ENCODE measurements around the gene TMEM270.
"Not testable (repeated sequence)": the region's sequence is repeated elsewhere in the genome, so short reads cannot be mapped to it uniquely, and the experiment has no call there.

Gene TMEM270

DNA sequence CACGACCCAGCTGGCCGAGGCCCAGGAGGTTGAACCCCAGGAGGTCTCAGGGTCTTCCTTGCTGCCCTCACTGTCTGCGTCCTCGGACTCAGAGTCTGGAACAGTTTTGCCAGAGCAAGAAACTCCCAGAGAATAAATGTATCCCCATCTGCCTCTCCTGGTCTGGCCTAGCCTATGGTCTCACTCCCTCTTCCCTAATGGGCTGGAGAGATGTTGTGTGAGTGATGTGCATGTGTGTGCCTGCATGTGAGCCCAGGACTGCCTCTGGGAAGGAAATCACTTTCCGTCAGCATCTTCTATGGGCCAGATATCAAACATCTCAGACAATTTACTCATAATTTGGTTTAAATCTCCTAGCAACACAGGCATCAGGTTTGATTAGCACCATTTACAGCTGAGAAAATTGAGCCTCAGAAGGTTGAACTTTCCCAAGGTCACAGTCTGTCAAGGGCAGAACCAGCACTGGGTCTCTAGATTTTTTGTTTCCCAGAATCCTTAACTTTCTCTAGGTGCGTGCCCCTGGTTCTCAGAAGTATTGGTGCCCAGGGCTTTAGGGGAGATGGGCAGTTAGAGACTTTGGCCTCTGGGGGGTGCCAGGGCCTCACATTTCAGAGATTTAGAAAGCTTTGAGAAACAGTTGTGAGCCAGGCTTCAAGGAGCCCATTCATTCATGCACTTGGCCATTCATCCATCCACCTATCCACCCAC is 4.9 kb downstream of the TMEM270 start:
- H3K9me3 Mint-ChIP-seq, result no peaks in the 10 kb centered on the region
- H3K36me3 Mint-ChIP-seq (ENCODE audit: low read depth), result no peaks in the 10 kb centered on the region
- H3K4me1 Mint-ChIP-seq (ENCODE audit: low read depth), result no peaks in the 10 kb centered on the region
- H3K4me3 Mint-ChIP-seq, result no peak overlapping the region
- no peaks in the 10 kb centered on the region for H3K27me3 Mint-ChIP-seq
- no peak overlapping the region for H3K27ac Mint-ChIP-seq

DNA sequence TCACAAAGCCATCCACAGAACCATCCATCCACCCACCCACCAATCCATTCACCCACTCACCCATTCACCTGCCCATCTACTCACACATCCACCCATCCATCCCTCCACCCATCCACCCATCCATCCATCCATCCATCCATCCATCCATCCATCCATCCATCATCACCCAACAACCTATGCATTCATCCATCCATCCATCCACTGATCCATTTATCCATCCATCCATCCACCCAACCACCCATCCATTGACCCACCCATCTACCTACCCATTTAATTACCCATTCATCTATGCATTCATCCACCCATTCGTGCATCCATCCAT is 5.4 kb downstream of the TMEM270 start:
- Mint-ChIP-seq H3K36me3 (ENCODE audit: low read depth) (no peaks in the 10 kb centered on the region), H3K9me3 (no peaks in the 10 kb centered on the region), H3K27ac (no peak overlapping the region), H3K4me1 (ENCODE audit: low read depth) (no peaks in the 10 kb centered on the region), H3K4me3 (no peak overlapping the region), H3K27me3 (no peaks in the 10 kb centered on the region)

DNA sequence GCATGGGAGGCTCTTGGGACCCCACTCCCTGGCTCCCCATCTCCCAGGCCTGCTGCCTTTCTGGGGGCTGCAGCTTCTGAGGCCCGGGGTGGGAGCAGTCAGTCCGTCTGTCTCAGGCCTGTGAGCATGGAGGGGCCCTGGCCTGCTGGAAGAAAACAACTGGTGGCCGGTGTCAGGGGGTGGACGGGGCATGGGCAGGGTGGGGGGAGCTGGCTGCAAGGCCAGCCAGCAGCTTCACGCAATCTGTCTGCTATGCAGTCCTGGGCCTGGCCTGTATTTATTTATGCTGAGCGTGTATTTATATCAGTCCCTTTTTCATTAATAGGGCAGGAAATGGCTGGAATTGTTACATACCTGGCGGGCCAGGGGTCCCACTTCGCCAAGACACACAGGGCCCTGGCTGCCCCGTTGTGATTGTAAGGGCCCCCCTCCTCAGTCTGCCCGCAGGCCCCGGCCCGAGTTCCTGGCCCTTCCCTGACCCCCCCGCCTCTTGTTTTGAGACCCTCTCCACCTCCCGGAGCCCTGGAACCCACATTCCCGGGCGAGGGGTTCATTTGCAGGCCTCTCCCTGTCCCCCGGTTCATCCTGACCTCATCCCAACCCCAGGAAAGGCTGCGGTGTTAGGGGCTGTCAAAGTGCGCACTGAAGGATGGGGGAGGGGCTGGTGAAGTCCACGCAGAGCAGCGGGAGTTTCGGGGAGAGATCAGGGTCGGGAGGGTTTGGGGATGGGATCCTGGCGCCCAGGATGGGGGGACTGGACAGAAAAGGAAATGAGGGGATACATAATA is 8.2 kb downstream of the TMEM270 start:
- H3K9me3 Mint-ChIP-seq, result no peaks in the 10 kb centered on the region
- H3K27ac Mint-ChIP-seq, result no peak overlapping the region
- no peak overlapping the region for H3K4me3 Mint-ChIP-seq
- no peaks in the 10 kb centered on the region for H3K4me1 Mint-ChIP-seq (ENCODE audit: low read depth)
- H3K36me3 Mint-ChIP-seq (ENCODE audit: low read depth), result no peaks in the 10 kb centered on the region
- no peaks in the 10 kb centered on the region for H3K27me3 Mint-ChIP-seq

GRCh38 chr7:73870041-73870492 is 9.1 kb downstream of the TMEM270 start:
- H3K36me3 Mint-ChIP-seq (ENCODE audit: low read depth), result no peaks in the 10 kb centered on the region
- no peaks in the 10 kb centered on the region for H3K4me1 Mint-ChIP-seq (ENCODE audit: low read depth)
- no peaks in the 10 kb centered on the region for H3K9me3 Mint-ChIP-seq
- H3K27ac Mint-ChIP-seq, result no peak overlapping the region
- H3K4me3 Mint-ChIP-seq, result no peak overlapping the region
- no peaks in the 10 kb centered on the region for H3K27me3 Mint-ChIP-seq

GRCh38 chr7:73871163-73872011 is 10.4 kb downstream of the TMEM270 start:
- H3K9me3 Mint-ChIP-seq, result no peaks in the 10 kb centered on the region

GRCh38 chr7:73872056-73872908 is 11.3 kb downstream of the TMEM270 start:
- H3K27ac Mint-ChIP-seq, result no peak overlapping the region
- H3K9me3 Mint-ChIP-seq, result no peaks in the 10 kb centered on the region
- no peaks in the 10 kb centered on the region for H3K27me3 Mint-ChIP-seq
- no peak overlapping the region for H3K4me3 Mint-ChIP-seq
- H3K36me3 Mint-ChIP-seq (ENCODE audit: low read depth), result no peaks in the 10 kb centered on the region
- no peaks in the 10 kb centered on the region for H3K4me1 Mint-ChIP-seq (ENCODE audit: low read depth)

More at GRCh38 chr7:73871163-73872011, 10.4 kb downstream of the TMEM270 start:
- no peaks in the 10 kb centered on the region for H3K36me3 Mint-ChIP-seq (ENCODE audit: low read depth)
- no peak overlapping the region for H3K27ac Mint-ChIP-seq
- no peaks in the 10 kb centered on the region for H3K27me3 Mint-ChIP-seq
- no peak overlapping the region for H3K4me3 Mint-ChIP-seq
- no peaks in the 10 kb centered on the region for H3K4me1 Mint-ChIP-seq (ENCODE audit: low read depth)

DNA sequence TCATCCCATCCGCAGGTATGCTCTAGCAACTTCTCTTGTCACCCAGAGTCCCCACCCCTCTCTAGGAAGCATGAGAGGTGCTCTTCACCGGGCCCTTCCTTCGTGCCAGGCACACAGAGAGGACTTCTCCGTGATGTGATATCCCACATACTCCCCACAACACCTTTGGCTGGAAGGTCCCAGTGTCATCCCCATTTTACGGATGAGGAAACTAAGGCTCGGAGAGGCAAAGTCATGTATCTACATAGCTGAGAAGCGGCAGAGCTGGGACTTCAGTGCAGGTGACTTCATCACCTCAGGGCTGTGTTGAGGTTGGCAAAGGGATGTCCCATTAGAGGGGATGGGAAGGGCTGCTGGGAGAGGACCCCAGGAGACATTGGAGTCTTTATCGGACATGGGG is 15.4 kb downstream of the TMEM270 start:
- Mint-ChIP-seq H3K9me3 (no peaks in the 10 kb centered on the region), H3K4me3 (no peak overlapping the region), H3K27me3 (peaks cover 9% of the 10 kb centered on the region)

GRCh38 chr7:73876973-73877372 is 16.0 kb downstream of the TMEM270 start:
- Mint-ChIP-seq H3K4me1 (ENCODE audit: low read depth) (no peaks in the 10 kb centered on the region), H3K4me3 (no peak overlapping the region), H3K27ac (no peak overlapping the region), H3K27me3 (peaks cover 9% of the 10 kb centered on the region), H3K36me3 (ENCODE audit: low read depth) (no peaks in the 10 kb centered on the region), H3K9me3 (no peaks in the 10 kb centered on the region)

More for the DNA sequence above, 15.4 kb downstream of the TMEM270 start:
- Mint-ChIP-seq H3K4me1 (ENCODE audit: low read depth) (no peaks in the 10 kb centered on the region), H3K27ac (peak overlapping the region; percentile 16), H3K36me3 (ENCODE audit: low read depth) (no peaks in the 10 kb centered on the region)

DNA sequence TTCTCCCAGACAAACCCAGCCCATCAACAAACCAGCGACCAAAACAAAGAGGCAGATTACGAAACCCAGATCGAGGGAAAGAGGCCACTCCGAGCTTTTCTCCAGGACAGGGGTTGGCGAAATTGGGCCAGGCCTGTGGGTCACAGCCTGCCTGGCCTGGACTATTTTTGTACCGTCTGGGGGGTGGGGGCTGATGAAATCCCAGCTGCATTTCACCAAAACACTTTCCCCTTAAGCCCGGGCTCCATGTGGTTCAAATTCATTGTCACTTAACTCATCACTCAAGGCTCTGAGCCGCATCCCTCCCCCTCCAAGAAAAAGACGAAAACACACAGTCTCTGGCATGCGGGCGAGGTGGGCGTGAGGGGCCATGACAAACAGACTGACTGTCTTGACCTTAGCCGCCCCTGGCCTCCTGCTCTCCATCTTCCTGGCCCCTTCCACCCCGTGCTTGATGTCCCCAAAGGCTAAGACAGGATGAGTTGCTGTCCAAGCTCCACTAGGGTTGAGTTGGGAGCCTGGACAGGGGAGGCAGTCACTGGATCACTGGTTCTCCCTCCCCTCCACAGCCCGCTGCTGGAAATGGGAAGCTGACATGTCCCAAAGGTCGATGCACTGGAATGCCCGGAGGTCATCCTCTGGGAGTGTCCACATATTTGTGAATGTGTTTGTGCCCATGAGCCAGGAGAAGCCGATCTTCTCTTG is 19.2 kb downstream of the TMEM270 start:
- Mint-ChIP-seq H3K27ac (no peak overlapping the region), H3K4me1 (ENCODE audit: low read depth) (no peaks in the 10 kb centered on the region), H3K4me3 (no peak overlapping the region), H3K9me3 (no peaks in the 10 kb centered on the region), H3K27me3 (peaks cover 9% of the 10 kb centered on the region), H3K36me3 (ENCODE audit: low read depth) (no peaks in the 10 kb centered on the region)

GRCh38 chr7:73880755-73881328 is 19.9 kb downstream of the TMEM270 start:
- H3K27me3 Mint-ChIP-seq, result peaks cover 9% of the 10 kb centered on the region
- no peak overlapping the region for H3K27ac Mint-ChIP-seq

GRCh38 chr7:73881352-73882046 is 20.5 kb downstream of the TMEM270 start:
- Mint-ChIP-seq H3K4me1 (ENCODE audit: low read depth) (no peaks in the 10 kb centered on the region), H3K4me3 (no peak overlapping the region), H3K36me3 (ENCODE audit: low read depth) (no peaks in the 10 kb centered on the region), H3K9me3 (no peaks in the 10 kb centered on the region), H3K27me3 (peaks cover 13% of the 10 kb centered on the region), H3K27ac (no peak overlapping the region)

More at GRCh38 chr7:73880755-73881328, 19.9 kb downstream of the TMEM270 start:
- Mint-ChIP-seq H3K9me3 (no peaks in the 10 kb centered on the region), H3K4me1 (ENCODE audit: low read depth) (no peaks in the 10 kb centered on the region), H3K4me3 (no peak overlapping the region), H3K36me3 (ENCODE audit: low read depth) (no peaks in the 10 kb centered on the region)

- no peaks in the 10 kb centered on the region for H3K4me1 Mint-ChIP-seq (ENCODE audit: low read depth)
- peaks cover 16% of the 10 kb centered on the region for H3K27me3 Mint-ChIP-seq
- H3K4me3 Mint-ChIP-seq, result no peak overlapping the region
- H3K36me3 Mint-ChIP-seq (ENCODE audit: low read depth), result no peaks in the 10 kb centered on the region
- H3K27ac Mint-ChIP-seq, result no peak overlapping the region
- no peaks in the 10 kb centered on the region for H3K9me3 Mint-ChIP-seq
Observed at GRCh38 chr7:73882047-73882402, 21.1 kb downstream of the TMEM270 start.

DNA sequence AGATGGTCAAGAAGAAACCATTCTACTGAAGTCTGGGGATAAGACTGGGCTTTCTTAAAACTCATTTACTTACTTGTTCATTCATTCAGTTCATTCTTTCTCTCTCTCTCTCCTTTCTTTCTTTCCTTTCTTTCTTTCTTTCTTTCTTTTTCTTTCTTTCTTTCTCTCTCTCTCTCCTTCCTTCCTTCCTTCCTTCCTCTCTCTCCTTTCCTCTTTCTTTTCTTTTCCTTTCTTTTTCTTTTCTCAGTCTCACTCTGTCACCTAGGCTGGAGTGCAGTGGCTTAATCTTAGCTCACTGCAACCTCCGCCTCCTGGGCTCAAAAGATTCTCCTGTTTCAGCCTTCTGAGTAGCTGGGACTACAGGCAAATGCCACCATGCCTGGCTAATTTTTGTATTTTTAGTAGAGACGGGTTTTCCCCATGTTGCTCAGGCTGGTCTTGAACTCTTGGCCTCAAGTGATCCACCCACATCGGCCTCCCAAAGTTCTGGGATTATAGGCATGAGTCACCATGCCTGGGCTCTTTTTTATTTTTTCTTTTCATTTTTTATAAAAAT is 24.0 kb downstream of the TMEM270 start:
- peaks cover 26% of the 10 kb centered on the region for H3K27me3 Mint-ChIP-seq
- H3K27ac Mint-ChIP-seq; H3K9me3 Mint-ChIP-seq; H3K36me3 Mint-ChIP-seq (ENCODE audit: low read depth); H3K4me3 Mint-ChIP-seq; H3K4me1 Mint-ChIP-seq (ENCODE audit: low read depth): not testable (repeated sequence)

Measured in stimulated activated naive CD8-positive, alpha-beta T cell treated with anti-CD3 and anti-CD28 coated beads, Interleukin-15, Interleukin-2, amounts not matched to agents 100 ng/mL and 50 ng/mL, for 24 hours (primary cell).